NCI-H2227 treated with DMSO at 0.1 percent for 48 hours (cell line): ENCODE data around the gene SERPINE1.
"Not testable (repeated sequence)": the region's sequence is repeated elsewhere in the genome, so short reads cannot be mapped to it uniquely, and the experiment has no call there.

Experiments used
- DNase-seq: peaks from one replicate; lab custom pipeline; 2025; lab: John Stamatoyannopoulos, UW

The SERPINE1 gene

DNA sequence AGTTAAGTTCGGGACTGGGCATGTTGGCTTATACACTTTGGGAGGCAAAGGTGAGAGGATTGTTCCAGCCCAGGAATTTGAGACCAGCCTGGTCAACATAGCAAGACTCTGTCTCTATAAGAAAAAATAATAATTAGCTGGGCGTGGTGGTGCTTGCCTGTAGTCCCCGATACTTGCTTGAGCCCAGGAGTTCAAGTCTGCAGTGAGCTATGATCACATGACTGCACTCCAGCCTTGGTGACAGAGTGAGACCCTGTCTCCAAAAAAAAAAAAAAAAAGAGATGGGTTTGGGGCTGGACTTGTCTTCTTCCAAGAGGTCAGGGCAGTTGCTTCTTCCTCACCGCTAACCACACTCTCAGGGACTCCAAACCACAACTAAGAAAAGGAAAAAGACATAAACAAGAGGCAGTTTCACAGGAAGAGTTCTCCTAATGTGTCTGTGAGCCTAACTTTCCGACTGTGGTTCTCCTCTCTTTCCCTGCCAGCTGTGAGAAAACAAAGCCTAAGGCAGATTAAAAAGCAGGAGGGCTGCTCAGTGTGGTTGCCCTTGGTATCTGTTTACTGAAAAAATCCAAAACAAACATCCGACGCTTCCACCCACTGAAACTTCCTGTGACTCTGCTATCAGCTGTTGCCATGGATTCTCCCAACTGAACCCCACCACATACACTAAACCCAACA is 2.4 kb upstream of the SERPINE1 start:
- DNase-seq = no peak

DNA sequence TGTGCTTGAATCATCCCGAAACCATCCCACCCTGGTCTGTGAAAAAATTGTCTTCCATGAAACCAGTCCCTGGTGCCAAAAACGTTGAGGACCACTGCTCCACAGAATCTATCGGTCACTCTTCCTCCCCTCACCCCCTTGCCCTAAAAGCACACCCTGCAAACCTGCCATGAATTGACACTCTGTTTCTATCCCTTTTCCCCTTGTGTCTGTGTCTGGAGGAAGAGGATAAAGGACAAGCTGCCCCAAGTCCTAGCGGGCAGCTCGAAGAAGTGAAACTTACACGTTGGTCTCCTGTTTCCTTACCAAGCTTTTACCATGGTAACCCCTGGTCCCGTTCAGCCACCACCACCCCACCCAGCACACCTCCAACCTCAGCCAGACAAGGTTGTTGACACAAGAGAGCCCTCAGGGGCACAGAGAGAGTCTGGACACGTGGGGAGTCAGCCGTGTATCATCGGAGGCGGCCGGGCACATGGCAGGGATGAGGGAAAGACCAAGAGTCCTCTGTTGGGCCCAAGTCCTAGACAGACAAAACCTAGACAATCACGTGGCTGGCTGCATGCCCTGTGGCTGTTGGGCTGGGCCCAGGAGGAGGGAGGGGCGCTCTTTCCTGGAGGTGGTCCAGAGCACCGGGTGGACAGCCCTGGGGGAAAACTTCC is 784 bp upstream of the SERPINE1 start:
- no peak for DNase-seq

DNA sequence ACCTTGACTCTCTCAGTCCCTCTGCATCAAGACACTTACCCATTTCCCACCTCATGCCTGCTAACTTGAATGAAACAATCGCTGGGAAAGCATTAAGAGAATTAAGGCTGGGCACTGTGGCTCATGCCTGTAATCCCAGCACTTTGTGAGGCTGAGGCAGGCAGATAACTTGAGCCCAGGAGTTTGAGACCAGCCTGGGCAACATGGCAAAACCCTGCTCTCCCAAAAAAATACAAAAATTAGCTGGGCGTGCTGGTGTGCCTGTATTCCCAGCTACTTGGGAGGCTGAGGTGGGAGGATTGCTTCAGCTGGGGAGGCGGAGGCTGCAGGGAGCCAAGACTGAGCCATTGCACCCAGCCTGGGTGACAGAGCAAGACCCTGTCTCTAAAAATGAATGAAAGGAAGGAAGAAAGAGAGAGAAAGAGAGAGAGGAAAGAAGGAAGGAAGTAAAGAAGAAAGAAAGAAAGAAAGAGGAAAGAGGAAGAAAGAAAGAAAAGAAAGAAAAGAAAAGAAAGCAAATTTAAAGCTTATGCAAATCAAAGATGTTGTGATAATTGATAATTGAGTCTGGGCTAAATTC is 646 bp downstream of the SERPINE1 start:
- no peak for DNase-seq

DNA sequence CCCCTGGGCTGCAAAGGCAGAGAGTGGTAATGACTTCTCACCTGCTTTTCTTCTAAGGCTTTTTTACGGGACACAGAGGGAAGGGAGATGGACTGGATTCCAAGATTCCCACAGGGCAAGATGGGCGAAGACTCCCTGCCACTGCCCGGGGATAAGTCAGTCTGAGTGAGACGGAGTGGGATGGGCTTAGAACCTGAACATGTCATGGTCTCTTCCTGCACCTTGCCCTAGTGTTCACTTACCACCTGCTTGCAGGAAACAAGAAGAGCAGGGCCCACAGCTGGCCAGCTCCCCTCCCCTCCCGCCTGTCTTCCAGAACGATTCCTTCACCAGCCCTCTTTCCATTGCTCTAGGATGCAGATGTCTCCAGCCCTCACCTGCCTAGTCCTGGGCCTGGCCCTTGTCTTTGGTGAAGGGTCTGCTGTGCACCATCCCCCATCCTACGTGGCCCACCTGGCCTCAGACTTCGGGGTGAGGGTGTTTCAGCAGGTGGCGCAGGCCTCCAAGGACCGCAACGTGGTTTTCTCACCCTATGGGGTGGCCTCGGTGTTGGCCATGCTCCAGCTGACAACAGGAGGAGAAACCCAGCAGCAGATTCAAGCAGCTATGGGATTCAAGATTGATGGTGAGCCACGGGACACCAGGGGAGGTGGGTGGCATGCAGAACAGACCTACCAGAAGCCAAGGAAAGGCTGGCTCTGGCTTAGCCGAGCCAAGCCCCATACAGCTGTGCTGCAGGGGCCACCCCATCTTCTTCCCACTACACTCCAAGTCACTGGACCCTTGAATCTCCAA is 1.3 kb downstream of the SERPINE1 start:
- DNase-seq = no peak

DNA sequence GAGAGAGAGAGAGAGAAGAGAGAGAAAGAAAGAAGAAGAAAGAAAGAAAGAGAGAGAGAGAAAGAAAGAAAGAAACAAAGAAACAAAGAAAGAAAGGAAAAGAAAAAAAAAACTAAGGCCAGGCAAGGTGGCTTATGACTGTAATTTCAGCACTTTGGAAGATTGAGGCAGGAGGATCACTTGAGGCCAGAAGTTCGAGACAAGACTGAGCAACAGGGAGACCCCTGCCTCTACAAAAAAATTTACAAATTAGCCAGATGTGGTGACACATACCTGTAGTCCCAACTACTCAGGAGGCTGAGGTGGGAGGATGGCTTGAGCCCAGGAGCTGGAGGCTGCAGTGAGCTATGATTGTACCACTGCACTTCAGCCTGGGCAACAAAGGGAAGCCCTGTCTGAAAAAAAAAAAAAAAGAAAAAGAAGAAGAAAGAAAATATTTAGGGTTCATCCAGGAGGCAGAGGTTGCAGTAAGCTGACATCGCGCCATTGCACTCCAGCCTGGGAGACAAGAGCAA is 2.8 kb downstream of the SERPINE1 start:
- no peak for DNase-seq

DNA sequence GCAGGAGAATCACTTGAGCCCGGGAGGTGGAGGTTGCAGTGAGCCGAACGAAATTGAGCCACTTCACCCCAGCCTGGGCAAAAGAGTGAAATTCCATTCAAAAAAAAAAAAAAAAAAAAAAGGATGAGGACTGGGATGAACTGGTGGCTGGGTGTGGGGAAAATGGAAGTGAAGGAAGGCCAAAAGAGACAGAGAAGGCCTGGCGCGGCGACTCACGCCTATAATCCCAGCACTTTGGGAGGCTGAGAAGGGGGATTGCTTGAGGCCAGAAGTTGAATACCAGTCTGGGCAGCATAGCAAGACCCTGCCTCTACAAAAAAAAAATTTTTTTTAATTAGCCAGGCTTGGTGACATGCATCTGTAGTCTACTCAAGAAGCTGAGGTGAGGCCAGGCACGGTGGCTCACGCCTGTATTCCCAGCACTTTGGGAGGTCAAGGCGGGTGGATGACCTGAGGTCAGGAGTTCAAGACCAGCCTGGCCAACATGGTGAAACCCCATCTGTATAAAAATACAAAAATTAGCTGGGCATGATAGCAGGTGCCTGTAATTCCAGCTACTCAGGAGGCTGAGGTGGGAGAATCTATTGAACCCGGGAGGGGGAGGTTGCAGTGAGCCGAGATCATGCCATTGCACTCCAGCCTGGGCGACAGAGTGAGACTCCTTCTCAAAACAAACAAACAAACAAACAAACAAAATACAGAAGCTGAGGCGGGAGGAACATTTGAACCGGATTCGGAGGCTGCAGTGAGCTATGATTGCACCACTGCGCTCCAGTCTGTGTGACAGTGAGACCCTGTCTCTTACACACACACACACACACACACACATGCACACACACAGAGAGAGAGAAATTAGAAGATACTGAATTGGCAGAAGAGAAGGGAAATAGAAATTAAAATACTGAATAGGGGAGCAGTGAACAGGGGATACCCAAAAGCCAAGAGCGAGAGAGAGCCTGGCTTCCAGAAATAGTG is 6.0 kb downstream of the SERPINE1 start:
- DNase-seq = not testable (repeated sequence)

DNA sequence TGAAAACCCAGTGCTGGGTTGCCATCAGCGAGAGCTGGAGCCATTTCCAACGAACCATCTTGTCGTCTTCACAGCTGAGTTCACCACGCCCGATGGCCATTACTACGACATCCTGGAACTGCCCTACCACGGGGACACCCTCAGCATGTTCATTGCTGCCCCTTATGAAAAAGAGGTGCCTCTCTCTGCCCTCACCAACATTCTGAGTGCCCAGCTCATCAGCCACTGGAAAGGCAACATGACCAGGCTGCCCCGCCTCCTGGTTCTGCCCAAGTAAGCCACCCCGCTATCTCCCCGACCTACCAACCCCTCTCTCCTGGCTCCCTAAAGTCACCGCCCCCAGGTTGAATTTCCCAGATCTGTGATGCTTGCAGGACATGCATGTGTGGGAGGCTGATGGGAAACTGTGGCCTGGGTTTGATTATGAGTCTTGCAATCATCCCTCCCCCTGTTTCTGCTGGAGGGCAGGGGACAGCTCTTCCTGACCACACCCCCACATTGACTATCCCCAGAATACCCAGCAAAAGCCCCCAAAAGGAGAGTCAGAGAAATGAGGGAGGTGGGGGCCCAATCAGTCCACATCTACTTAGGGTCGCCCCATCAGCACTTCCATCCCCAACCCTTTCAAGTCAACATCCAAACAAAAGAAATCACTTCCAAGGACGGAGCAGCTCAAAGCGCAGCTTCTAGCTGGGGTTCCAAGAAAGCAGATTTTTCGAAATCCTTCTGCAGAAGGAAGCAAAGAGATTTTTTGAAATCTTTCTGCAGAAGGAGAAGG is 6.9 kb downstream of the SERPINE1 start:
- peak; percentile 80 for DNase-seq

DNA sequence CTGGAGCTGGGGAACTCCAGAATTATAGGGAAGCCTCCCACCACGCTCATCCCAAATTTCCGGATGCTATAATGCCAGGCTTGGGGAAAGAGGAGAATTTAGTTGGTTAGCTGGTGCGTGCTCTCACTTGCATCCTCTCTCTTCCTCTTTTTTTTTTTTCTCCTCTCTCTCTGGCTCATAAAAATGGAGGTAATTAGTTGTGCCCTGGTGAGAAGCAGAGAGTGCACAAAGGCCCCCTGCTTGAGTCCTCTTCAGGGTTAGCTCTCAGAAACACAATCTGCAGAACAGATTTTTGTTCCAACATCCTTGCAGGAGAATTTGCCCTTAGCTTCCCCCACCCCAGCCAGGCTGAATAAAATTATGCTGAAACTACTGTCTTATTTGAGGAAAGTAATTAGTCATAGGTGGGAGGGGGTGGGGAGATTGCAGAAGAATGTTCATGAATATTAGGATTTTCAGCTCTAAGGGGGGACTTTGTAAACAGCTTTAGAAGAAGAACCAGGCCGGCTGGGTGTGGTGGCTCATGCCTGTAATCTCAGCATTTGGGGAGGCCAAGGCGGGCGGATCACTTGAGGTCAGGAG is 7.6 kb downstream of the SERPINE1 start:
- DNase-seq = peak; percentile 80

DNA sequence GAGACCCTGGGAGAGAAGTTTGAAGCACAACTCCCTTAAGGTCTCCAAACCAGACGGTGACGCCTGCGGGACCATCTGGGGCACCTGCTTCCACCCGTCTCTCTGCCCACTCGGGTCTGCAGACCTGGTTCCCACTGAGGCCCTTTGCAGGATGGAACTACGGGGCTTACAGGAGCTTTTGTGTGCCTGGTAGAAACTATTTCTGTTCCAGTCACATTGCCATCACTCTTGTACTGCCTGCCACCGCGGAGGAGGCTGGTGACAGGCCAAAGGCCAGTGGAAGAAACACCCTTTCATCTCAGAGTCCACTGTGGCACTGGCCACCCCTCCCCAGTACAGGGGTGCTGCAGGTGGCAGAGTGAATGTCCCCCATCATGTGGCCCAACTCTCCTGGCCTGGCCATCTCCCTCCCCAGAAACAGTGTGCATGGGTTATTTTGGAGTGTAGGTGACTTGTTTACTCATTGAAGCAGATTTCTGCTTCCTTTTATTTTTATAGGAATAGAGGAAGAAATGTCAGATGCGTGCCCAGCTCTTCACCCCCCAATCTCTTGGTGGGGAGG is 10.8 kb downstream of the SERPINE1 start:
- no peak for DNase-seq

DNA sequence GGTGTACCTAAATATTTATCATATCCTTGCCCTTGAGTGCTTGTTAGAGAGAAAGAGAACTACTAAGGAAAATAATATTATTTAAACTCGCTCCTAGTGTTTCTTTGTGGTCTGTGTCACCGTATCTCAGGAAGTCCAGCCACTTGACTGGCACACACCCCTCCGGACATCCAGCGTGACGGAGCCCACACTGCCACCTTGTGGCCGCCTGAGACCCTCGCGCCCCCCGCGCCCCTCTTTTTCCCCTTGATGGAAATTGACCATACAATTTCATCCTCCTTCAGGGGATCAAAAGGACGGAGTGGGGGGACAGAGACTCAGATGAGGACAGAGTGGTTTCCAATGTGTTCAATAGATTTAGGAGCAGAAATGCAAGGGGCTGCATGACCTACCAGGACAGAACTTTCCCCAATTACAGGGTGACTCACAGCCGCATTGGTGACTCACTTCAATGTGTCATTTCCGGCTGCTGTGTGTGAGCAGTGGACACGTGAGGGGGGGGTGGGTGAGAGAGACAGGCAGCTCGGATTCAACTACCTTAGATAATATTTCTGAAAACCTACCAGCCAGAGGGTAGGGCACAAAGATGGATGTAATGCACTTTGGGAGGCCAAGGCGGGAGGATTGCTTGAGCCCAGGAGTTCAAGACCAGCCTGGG is 11.4 kb downstream of the SERPINE1 start:
- peak; percentile 81 for DNase-seq

DNA sequence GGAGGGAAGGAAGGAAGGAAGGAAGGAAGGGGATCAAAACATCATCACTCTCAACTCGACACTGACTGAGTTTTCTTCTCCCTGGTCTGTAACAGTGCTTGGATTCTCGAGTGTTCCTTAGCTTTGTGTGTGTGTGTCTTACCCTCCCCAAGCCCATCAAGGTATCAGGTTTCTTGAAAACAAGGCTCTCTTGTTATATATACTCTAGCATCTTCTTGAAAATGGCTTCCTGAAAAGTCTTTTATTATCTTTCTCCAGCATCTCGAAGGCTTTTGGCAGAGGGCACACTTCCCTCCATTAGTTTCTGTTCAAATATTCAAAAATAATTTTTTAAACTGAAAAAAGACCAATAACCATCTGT is 13.4 kb downstream of the SERPINE1 start:
- DNase-seq = no peak

DNA sequence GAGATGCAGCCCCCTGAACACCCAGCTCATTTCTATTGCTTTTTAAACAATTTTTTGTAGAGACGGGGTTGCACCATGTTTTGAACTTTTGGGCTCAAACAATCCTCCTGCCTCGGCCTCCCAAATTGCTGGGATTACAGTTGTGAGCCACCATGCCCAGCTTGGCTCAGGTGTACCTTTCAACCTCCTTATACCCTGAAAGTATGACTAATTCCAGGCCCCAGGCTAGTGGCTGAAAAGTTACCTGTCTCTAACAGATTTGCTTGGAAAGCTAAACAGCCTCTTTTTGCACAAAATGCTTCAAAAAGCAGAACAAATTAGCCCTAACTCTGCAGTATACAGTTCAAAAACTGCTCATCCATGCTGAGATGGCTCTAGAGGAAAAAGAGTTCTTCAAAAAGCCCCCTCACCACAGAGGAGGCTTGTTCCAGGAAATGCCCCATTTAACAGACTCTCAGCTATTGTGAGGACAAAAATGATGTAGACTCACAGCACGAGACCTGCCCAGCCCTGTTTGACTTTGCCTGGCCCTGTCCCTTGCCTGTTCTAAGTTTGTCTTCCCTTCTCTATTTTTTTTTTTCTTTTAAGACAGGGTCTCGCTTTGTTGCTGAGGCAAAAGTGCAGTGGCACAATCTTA is 14.0 kb downstream of the SERPINE1 start:
- no peak for DNase-seq

DNA sequence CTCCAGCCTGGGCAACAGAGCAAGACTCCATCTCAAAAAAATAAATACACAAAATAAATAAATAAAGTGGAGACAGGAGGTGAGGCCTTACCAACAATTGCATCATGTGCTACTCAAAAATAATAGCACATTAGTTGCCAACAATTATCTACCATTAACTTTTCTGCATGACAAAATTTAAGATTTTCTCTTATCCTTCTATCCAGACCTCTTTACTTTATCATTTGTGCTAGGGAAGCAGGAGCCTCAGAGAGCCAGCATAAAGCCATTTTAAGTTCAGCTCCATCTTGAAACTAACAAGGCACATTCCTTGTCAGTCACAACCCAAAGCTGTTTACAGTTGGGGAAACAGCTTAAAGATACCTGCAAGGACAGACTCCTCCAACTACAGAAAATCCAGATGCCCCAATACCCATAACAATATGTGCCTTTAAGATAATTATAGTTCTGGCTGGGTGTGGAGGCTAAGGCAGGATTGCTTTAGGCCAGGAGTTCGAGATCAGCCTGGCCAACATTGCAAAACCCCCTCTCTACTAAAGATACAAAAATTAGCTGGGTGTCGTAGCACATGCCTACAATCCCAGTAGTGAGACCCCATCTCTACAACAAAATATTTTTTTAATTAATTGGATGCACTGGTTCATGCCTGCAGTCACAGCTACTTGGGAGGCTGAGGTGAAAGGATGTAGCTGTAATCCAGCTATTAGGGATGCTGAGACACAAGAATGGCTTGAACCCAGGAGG is 25.2 kb downstream of the SERPINE1 start:
- no peak for DNase-seq

DNA sequence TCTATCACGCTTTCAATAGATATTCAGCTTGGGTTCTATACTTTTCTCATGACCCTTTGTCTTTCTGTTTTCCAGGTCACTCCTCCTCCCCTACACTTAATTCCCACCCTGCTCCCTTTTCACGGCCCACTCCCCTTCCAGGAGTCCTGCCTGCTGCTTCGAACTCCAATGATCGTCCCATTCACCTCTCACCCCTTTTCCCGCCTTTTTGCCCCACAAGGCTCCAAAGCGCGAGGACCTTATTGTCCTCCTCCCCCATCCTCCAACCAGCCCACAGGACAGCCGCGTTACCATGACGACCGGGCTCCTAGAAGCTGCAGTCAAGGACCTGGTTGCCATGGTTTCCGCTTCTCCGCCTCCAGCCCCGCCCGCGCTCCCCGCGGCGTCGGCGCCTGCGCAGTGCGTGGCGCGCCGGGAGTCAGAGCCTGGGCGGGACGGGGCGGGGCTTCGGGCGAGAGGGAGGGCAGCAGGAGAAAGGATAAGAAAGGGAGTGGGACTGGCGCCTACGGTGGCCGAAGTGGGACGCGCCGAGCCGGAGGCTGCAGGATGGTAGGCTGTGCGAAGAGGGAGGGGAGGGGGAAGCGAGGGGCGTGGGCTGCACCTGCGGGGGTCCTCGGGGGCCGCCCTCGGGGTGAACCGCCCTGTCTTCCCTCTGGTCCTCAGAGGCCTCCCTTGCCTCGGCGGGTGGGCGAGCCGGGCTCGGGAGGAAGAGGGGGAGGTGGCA is 27.2 kb downstream of the SERPINE1 start, which contains the start of gene AP1S1:
Gene AP1S1 (plus strand): TSS at position 508 of the 724 bp plus-strand sequence. CDS start 39 bp downstream, at position 547.
- peak; percentile 99 for DNase-seq

DNA sequence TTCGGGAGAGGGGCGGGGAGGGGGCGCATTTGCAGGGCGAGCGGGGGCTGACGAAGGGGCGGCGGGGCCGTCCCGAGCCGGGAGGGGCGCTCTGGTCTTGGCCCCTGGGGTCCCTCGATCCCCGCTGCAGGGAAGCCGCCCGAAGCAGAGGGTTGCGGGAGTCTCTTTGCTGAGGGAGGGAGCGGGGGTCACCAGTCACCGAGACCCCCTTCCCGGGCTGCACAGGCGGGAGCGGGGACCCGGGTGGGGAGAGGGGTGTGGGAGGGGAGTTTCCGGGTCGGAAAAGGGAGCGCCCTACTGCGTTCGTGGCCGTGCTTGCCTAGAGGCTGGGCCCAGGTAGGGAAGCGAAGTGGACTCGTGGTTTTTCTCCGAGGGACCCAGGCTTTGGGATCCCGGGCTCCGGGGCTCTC is 27.8 kb downstream of the SERPINE1 start:
- no peak for DNase-seq

DNA sequence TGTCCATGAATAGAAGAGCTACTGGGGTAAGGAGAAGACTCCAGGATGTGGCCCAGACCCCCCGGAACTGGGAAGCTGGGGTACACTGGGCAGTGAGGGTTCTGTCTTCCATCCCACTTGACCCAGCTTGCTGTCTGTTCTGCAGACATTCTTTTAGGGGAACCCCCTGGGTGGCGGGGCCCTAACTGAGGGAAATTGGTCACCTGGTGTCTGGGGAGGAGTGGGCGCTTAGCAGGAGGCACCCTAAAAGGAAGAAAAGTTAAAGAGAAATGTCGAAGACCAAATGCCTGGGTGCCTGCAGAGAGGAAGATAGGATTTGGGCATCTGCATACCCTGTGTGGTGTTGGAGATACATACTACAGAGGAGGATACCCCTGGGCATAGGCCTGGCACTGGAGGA is 28.4 kb downstream of the SERPINE1 start:
- DNase-seq = no peak

DNA sequence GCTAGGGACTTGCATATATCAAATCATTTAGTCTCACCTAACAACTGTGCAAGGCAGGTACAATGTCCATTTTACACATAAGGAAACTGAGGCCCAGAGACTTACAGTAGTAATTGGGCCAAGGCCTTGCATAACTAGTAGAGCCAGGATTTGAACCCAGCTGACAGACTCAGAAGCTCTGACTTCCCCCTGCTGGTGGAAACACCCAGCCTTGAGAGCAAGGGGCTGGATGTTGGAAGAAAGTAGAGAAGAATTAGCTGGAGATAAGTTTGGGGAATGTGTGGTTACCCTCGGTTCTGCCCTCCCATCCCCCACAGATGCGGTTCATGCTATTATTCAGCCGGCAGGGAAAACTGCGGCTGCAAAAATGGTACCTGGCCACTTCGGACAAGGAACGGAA is 29.4 kb downstream of the SERPINE1 start:
- DNase-seq = no peak
